ENCODE data around the gene NAV2. TPM values are rescaled to one million over a fixed set of nuclear protein-coding genes. Genes with fewer than 3 reads are reported as not detected.

The NAV2 gene
- polyA plus RNA-seq, 3 donors: not detected

- Histone ChIP-seq H4K20me1 (ENCODE audit: insufficient read depth, low read length) (no peaks in the 10 kb centered on the region), H2AFZ (ENCODE audit: insufficient read depth, low read depth, low read length, poor library complexity, severe bottlenecking) (no peak overlapping the region), H3K4me1 (ENCODE audit: control insufficient read depth in 1 of 2, insufficient read depth in 2 of 2, low read length in 2 of 2) (no peaks in the 10 kb centered on the region), H3K27ac (ENCODE audit: low read depth in 1 of 2, low read length in 2 of 2) (no peak overlapping the region), H3K9me3 (replicated peaks in 1 of 2; ENCODE audit: control insufficient read depth in 1 of 2, insufficient read depth in 1 of 2, low read length in 2 of 2) (no peaks in the 10 kb centered on the region), H3K9ac (ENCODE audit: insufficient read depth, low read length, poor library complexity, severe bottlenecking) (no peak overlapping the region), H3K36me3 (replicated peaks in 1 of 2; ENCODE audit: control insufficient read depth in 1 of 2, insufficient read depth in 2 of 2, low read length in 2 of 2) (no peaks in the 10 kb centered on the region), H3K79me2 (ENCODE audit: insufficient read depth, low read length) (no peaks in the 10 kb centered on the region), H3K4me3 (replicated peaks in 1 of 3; ENCODE audit: low read depth in 2 of 3, low read length in 3 of 3) (no peak overlapping the region), H3K27me3 (ENCODE audit: control insufficient read depth in 2 of 2, insufficient read depth in 2 of 2, low read length in 2 of 2) (no peaks in the 10 kb centered on the region), H3K4me2 (replicated peaks; ENCODE audit: extremely low read depth, low read length, poor library complexity, severe bottlenecking) (no peak overlapping the region)
- DNase-seq: no peak
- peaks cover 4% of the 10 kb centered on the region for H3K4me1 Mint-ChIP-seq
- 100% methylated on average over 1 of the region's 1 CpG for WGBS (ENCODE audit: insufficient coverage)
- H3K27me3 Mint-ChIP-seq (ENCODE audit: low read depth in 3 of 3): no peaks in the 10 kb centered on the region
- no peaks in the 10 kb centered on the region for H3K36me3 Mint-ChIP-seq
- H3K9me3 Mint-ChIP-seq: peaks cover 0 to 1% (median 0%) of the 10 kb centered on the region in 7 donors
- intact Hi-C loops (cut with micrococcal nuclease): no loop called here
- H3K27ac Mint-ChIP-seq: no peak overlapping the region
- H3K4me3 Mint-ChIP-seq: no peak overlapping the region
- TF ChIP-seq, protein P1, sequence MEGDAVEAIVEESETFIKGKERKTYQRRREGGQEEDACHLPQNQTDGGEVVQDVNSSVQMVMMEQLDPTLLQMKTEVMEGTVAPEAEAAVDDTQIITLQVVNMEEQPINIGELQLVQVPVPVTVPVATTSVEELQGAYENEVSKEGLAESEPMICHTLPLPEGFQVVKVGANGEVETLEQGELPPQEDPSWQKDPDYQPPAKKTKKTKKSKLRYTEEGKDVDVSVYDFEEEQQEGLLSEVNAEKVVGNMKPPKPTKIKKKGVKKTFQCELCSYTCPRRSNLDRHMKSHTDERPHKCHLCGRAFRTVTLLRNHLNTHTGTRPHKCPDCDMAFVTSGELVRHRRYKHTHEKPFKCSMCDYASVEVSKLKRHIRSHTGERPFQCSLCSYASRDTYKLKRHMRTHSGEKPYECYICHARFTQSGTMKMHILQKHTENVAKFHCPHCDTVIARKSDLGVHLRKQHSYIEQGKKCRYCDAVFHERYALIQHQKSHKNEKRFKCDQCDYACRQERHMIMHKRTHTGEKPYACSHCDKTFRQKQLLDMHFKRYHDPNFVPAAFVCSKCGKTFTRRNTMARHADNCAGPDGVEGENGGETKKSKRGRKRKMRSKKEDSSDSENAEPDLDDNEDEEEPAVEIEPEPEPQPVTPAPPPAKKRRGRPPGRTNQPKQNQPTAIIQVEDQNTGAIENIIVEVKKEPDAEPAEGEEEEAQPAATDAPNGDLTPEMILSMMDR (IDR thresholded peaks at IDR 0.05): no peak
These were observed 99.5 kb downstream of the NAV2 start for GRCh38 chr11:19812096-19812495.

DNA sequence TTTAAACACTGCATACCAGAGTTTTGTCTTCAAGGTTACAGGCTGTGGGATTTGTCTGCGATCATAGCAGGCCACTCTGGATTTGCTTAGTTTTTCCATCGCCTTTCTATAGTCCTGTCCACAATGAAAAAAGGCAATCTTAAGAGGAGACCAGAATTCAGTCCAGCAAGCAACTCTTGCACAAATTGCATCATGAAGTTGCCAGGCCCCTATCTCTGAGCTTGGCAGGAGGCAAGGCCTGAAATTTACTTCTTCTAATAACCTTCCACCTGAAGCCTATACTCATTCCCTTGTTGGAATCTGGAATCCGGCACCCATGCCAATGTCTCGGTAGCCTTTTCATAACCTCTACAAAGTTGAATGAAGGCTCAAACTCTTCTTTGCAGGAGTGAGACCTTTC is 100.1 kb downstream of the NAV2 start:
- TF ChIP-seq, protein P1 (IDR thresholded peaks at IDR 0.05): no peak
- Histone ChIP-seq H4K20me1 (ENCODE audit: insufficient read depth, low read length) (no peaks in the 10 kb centered on the region), H3K9ac (ENCODE audit: insufficient read depth, low read length, poor library complexity, severe bottlenecking) (no peak overlapping the region), H3K79me2 (ENCODE audit: insufficient read depth, low read length) (no peaks in the 10 kb centered on the region), H3K4me1 (ENCODE audit: control insufficient read depth in 1 of 2, insufficient read depth in 2 of 2, low read length in 2 of 2) (no peaks in the 10 kb centered on the region), H2AFZ (ENCODE audit: insufficient read depth, low read depth, low read length, poor library complexity, severe bottlenecking) (no peak overlapping the region), H3K4me3 (replicated peaks in 1 of 3; ENCODE audit: low read depth in 2 of 3, low read length in 3 of 3) (no peak overlapping the region), H3K36me3 (replicated peaks in 1 of 2; ENCODE audit: control insufficient read depth in 1 of 2, insufficient read depth in 2 of 2, low read length in 2 of 2) (no peaks in the 10 kb centered on the region), H3K4me2 (replicated peaks; ENCODE audit: extremely low read depth, low read length, poor library complexity, severe bottlenecking) (no peak overlapping the region), H3K9me3 (replicated peaks in 1 of 2; ENCODE audit: control insufficient read depth in 1 of 2, insufficient read depth in 1 of 2, low read length in 2 of 2) (no peaks in the 10 kb centered on the region), H3K27me3 (ENCODE audit: control insufficient read depth in 2 of 2, insufficient read depth in 2 of 2, low read length in 2 of 2) (no peaks in the 10 kb centered on the region), H3K27ac (ENCODE audit: low read depth in 1 of 2, low read length in 2 of 2) (no peak overlapping the region)
- peaks cover 4% of the 10 kb centered on the region for H3K4me1 Mint-ChIP-seq
- peaks cover 0 to 1% (median 0%) of the 10 kb centered on the region in 7 donors for H3K9me3 Mint-ChIP-seq
- no peaks in the 10 kb centered on the region for H3K36me3 Mint-ChIP-seq
- intact Hi-C loops (cut with micrococcal nuclease): no loop called here
- no peak overlapping the region for H3K4me3 Mint-ChIP-seq
- DNase-seq: no peak
- WGBS (ENCODE audit: insufficient coverage): 100% methylated on average over 3 of the region's 4 CpGs
- H3K27ac Mint-ChIP-seq: no peak overlapping the region
- peaks cover 0 to under 1% (median 0%) of the 10 kb centered on the region in 3 donors for H3K27me3 Mint-ChIP-seq (ENCODE audit: low read depth in 3 of 3)

All from CD14-positive monocyte (primary cell).